MM.1S (cell line): ENCODE results near the gene UBAC2.

Experiments
- EZH2 ChIP-seq: fragments of 300-600 bp; sonication (generic); optimal IDR thresholded peaks from 2 replicates; pipeline ENCODE3; 2017; ENCODE audit warnings: low read depth, mild to moderate bottlenecking, antibody characterized with exemption, low read length, mixed read lengths
- TF ChIP-seq, protein P1 (sequence below): fragments of 300-600 bp; sonication (generic); IDR thresholded peaks from 2 replicates; pipeline ENCODE4 v1.5.1; 2016; ENCODE audit warnings: antibody characterized with exemption, low read length, mixed read lengths

DNA sequence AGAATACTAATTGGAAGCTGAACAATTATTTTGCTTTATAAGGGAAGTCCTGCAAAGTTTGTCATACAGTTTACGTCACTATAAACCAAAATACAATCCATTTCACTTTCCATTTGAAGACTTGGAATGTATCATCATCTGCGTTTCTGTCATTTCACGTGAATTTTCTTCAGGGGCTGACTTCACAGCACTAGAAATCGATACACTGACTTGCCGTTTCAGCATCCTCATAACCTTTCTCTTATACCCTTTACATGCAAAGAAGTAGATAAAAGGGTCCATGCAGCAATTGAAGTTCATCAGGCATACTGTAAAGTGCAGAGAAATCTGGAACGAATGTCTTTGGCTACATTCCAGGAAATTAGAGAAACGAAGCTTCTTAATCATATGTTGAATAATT is 94.3 kb downstream of the UBAC2 start:
- TF ChIP-seq, protein P1, sequence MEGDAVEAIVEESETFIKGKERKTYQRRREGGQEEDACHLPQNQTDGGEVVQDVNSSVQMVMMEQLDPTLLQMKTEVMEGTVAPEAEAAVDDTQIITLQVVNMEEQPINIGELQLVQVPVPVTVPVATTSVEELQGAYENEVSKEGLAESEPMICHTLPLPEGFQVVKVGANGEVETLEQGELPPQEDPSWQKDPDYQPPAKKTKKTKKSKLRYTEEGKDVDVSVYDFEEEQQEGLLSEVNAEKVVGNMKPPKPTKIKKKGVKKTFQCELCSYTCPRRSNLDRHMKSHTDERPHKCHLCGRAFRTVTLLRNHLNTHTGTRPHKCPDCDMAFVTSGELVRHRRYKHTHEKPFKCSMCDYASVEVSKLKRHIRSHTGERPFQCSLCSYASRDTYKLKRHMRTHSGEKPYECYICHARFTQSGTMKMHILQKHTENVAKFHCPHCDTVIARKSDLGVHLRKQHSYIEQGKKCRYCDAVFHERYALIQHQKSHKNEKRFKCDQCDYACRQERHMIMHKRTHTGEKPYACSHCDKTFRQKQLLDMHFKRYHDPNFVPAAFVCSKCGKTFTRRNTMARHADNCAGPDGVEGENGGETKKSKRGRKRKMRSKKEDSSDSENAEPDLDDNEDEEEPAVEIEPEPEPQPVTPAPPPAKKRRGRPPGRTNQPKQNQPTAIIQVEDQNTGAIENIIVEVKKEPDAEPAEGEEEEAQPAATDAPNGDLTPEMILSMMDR: no peak
- no peak for TF ChIP-seq EZH2
